Effector memory CD8-positive, alpha-beta T cell (primary cell): ENCODE data around the gene COBL.

Experiments used
- ATAC-seq: fragments of 150-1000 bp; cut with Tn5 transposase; replicated peaks from 2 replicates; pipeline ENCODE4 v1.10.0; 2021; ENCODE audit warnings: mild to moderate bottlenecking, moderate library complexity
- DNase-seq, 3 experiments: peaks; one replicate each; pipeline ENCODE4 v3.0.0; 2021
- H3K27ac Mint-ChIP-seq, 2 donors: one replicate each; pipeline ENCODE4 v1.8.0; 2022; ENCODE audit warnings: mild to moderate bottlenecking in 2 of 2, mixed read lengths in 2 of 2, moderate library complexity in 2 of 2
- H3K27me3 Mint-ChIP-seq, 2 donors: one replicate each; pipeline ENCODE4 v1.8.0; 2022; ENCODE audit warnings: mixed read lengths in 2 of 2
- H3K36me3 Mint-ChIP-seq: one replicate; pipeline ENCODE4 v1.8.0; 2022; ENCODE audit warnings: mild to moderate bottlenecking, moderate library complexity, mixed read lengths; ENCODE audit not compliant: insufficient read depth
- H3K4me1 Mint-ChIP-seq, 2 donors: one replicate each; pipeline ENCODE4 v1.8.0; 2022; ENCODE audit warnings: low read depth in 2 of 2, mixed read lengths in 2 of 2
- H3K4me3 Mint-ChIP-seq, 2 donors: one replicate each; pipeline ENCODE4 v1.8.0; 2022; ENCODE audit warnings: mild to moderate bottlenecking in 2 of 2, mixed read lengths in 2 of 2, moderate library complexity in 2 of 2
- H3K9me3 Mint-ChIP-seq, 2 donors: one replicate each; pipeline ENCODE4 v1.8.0; 2022; ENCODE audit warnings: mixed read lengths in 2 of 2

Gene COBL

DNA sequence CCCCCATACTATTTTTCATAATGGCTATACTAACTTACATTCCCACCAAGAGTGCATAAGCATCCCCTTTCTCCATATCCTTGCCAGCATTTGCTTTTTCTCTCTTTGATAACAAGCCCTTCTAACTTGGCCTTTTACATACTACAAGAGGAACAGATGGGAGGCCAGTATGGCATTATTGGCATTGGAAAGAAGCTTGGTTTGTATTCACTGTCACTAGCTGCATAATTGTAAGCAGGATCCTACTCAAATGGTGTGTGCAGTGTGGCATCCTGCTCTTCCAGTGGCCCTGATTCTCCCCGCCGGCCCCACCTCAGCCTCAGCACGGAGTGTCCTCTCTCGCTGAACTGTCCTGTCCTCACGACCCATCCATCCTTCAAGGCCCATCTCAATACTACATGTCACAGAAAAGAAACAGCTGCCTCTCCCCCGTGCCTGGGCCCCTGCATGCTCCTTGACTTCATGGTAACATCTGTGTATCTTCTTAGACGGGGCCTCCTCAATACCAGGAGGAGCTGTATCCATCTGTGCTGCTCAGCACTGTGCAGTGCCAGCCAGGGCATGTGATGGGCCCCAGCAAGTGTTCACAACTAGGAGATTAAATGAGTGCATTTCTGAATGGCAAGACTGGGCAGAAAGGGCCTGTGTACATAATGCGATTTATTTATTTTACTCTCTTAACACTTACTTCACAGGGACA, 205.2 kb downstream of the COBL start:
- Mint-ChIP-seq H3K27ac (no peak overlapping the region), H3K36me3 (no peaks in the 10 kb centered on the region), H3K4me3 (no peak overlapping the region), H3K27me3 (peaks cover 6 to 14% of the 10 kb centered on the region in 2 donors), H3K9me3 (peaks cover 0 to 2% of the 10 kb centered on the region in 2 donors), H3K4me1 (no peaks in the 10 kb centered on the region)
- ATAC-seq = no peak
- no peak for DNase-seq

DNA sequence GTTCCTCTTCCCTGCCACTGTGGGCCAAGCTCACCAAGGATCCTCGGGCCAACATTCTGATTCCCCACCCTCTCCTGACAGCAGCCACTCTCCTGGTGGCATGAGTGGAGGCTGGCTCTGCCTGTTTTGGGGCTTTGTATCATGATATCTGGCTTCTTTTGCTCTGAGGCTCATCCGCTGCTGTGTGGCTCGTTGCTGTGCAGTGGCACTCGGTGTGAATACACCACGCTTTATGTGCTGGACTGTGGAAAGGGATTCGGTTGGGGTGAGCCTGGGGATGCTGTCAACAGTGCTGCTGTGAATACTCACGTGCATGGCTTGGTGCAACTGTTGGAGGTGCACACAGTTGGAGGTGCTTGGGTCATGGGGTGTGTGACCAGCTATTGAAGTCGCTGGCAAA, 208.5 kb downstream of the COBL start:
- Mint-ChIP-seq H3K36me3 (no peaks in the 10 kb centered on the region), H3K9me3 (peaks cover 0 to 2% of the 10 kb centered on the region in 2 donors), H3K4me3 (no peak overlapping the region), H3K27me3 (peaks cover 6 to 14% of the 10 kb centered on the region in 2 donors), H3K27ac (no peak overlapping the region), H3K4me1 (no peaks in the 10 kb centered on the region)
- DNase-seq (no peak), ATAC-seq (no peak)

GRCh38 chr7:51104278-51104677, 212.3 kb downstream of the COBL start:
- H3K9me3 Mint-ChIP-seq = no peaks in the 10 kb centered on the region
- H3K27me3 Mint-ChIP-seq = peaks cover 0 to 8% of the 10 kb centered on the region in 2 donors

GRCh38 chr7:51103718-51104117, 212.9 kb downstream of the COBL start:
- Mint-ChIP-seq H3K27ac (no peak overlapping the region), H3K36me3 (no peaks in the 10 kb centered on the region), H3K9me3 (no peaks in the 10 kb centered on the region), H3K4me1 (no peaks in the 10 kb centered on the region), H3K4me3 (no peak overlapping the region), H3K27me3 (peaks cover 0 to 3% of the 10 kb centered on the region in 2 donors)
- DNase-seq (no peak), ATAC-seq (no peak)

More at GRCh38 chr7:51104278-51104677, 212.3 kb downstream of the COBL start:
- ATAC-seq (no peak), DNase-seq (no peak)
- H3K4me3 Mint-ChIP-seq = no peak overlapping the region
- H3K4me1 Mint-ChIP-seq = no peaks in the 10 kb centered on the region
- no peak overlapping the region for H3K27ac Mint-ChIP-seq
- no peaks in the 10 kb centered on the region for H3K36me3 Mint-ChIP-seq

DNA sequence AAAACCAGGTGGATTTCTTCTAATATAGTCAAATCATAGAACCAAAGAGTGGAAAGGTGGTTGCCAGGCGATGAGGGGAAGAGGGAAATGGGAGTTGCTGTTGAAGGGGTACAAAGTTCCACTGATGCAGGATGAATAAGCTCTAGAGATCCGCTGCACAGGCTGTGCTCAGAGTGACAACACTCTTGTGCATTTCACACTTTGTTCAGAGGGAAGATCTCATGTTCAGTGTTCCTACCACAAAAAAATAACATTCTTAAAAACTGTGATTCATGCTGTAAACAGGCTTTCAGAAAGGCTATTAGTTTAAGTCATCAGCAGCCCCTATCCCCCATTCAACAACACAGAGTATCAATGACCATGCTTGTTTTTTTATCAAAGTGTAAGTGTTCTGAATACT, 213.8 kb downstream of the COBL start:
- Mint-ChIP-seq H3K9me3 (peaks cover 0 to 1% of the 10 kb centered on the region in 2 donors), H3K4me3 (no peak overlapping the region), H3K4me1 (no peaks in the 10 kb centered on the region), H3K36me3 (no peaks in the 10 kb centered on the region), H3K27me3 (no peaks in the 10 kb centered on the region), H3K27ac (no peak overlapping the region)
- no peak for DNase-seq
- ATAC-seq = no peak

GRCh38 chr7:51101111-51101757, 215.4 kb downstream of the COBL start:
- DNase-seq (no peak), ATAC-seq (no peak)
- H3K4me3 Mint-ChIP-seq = no peak overlapping the region
- H3K27ac Mint-ChIP-seq = no peak overlapping the region
- no peaks in the 10 kb centered on the region for H3K4me1 Mint-ChIP-seq
- no peaks in the 10 kb centered on the region for H3K36me3 Mint-ChIP-seq
- peaks cover 0 to 1% of the 10 kb centered on the region in 2 donors for H3K9me3 Mint-ChIP-seq
- H3K27me3 Mint-ChIP-seq = no peaks in the 10 kb centered on the region

DNA sequence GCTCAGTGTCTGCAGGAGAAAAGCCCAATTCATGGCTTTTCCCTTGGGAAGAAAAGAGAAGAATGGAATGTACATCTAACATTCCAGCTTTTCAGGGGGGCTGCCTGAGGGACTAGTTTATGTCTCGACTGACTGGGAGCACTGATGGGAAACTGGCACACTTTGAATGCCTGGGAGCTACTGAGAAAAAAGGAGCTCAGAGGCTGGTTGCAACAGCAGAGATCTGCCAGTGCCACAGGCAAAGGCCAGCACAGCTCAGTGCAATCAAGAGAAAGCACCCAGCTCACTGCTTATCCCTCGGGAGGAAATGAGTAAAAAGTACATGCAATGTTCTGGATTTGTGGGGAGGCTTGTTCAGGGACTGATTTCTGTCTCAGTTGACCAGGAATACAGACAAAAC, 226.2 kb downstream of the COBL start:
- Mint-ChIP-seq H3K27me3 (peaks cover 0 to 22% of the 10 kb centered on the region in 2 donors), H3K36me3 (no peaks in the 10 kb centered on the region), H3K9me3 (peaks cover 4 to 10% of the 10 kb centered on the region in 2 donors), H3K27ac (no peak overlapping the region), H3K4me1 (no peaks in the 10 kb centered on the region), H3K4me3 (no peak overlapping the region)
- DNase-seq = no peak
- no peak for ATAC-seq

DNA sequence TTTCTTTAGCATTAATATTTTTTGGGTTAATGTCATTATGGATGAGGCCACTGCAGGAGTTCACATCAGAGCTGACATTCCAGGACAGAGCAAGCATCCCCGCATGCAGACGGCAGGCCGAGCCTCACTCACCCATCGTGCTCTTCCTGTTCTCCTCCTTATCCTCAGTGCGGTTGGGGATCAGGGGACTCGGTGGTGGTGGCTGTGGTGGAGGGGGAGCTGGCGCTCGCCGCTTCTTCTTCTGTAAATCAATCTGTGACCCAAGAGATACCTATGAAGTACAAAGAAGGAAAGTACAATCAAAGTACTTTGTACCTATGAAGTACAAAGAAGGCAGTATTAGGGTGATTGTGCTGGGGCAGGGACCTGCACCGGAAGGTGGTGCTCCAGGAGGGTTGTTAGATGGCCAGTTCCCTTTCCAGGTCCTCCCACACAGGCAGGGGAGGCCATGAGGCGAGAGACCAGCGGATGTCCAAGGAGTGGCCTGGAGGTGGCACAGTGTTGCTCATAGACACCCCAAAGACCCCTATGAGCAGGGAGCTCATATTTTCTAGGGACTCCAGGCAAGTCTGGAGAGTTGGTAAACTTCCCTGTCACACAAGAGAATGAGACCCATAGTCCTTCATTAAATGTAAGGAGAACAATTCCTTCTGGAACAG, 231.4 kb downstream of the COBL start:
- Mint-ChIP-seq H3K36me3 (no peaks in the 10 kb centered on the region), H3K27ac (no peak overlapping the region), H3K9me3 (no peaks in the 10 kb centered on the region), H3K27me3 (peaks cover 0 to 4% of the 10 kb centered on the region in 2 donors), H3K4me1 (no peaks in the 10 kb centered on the region), H3K4me3 (no peak overlapping the region)
- no peak for ATAC-seq
- DNase-seq = no peak

GRCh38 chr7:51084121-51084520, 232.5 kb downstream of the COBL start:
- peaks cover 0 to 4% of the 10 kb centered on the region in 2 donors for H3K27me3 Mint-ChIP-seq
- H3K9me3 Mint-ChIP-seq = no peaks in the 10 kb centered on the region
- no peaks in the 10 kb centered on the region for H3K36me3 Mint-ChIP-seq
- H3K4me1 Mint-ChIP-seq = no peaks in the 10 kb centered on the region
- H3K27ac Mint-ChIP-seq = no peak overlapping the region
- no peak for DNase-seq
- no peak for ATAC-seq
- no peak overlapping the region for H3K4me3 Mint-ChIP-seq

- Mint-ChIP-seq H3K27ac (no peak overlapping the region), H3K4me3 (no peak overlapping the region), H3K27me3 (peaks cover 3 to 4% of the 10 kb centered on the region in 2 donors), H3K36me3 (no peaks in the 10 kb centered on the region), H3K9me3 (no peaks in the 10 kb centered on the region), H3K4me1 (no peaks in the 10 kb centered on the region)
- DNase-seq (no peak), ATAC-seq (no peak)
These were observed 233.6 kb downstream of the COBL start for GRCh38 chr7:51082940-51083533.

- peaks cover 4 to 10% of the 10 kb centered on the region in 2 donors for H3K27me3 Mint-ChIP-seq
- ATAC-seq (no peak), DNase-seq (no peak)
- H3K36me3 Mint-ChIP-seq = no peaks in the 10 kb centered on the region
- H3K9me3 Mint-ChIP-seq = no peaks in the 10 kb centered on the region
- no peak overlapping the region for H3K4me3 Mint-ChIP-seq
- no peak overlapping the region for H3K27ac Mint-ChIP-seq
- H3K4me1 Mint-ChIP-seq = no peaks in the 10 kb centered on the region
These were observed 234.3 kb downstream of the COBL start for GRCh38 chr7:51082096-51082840.

DNA sequence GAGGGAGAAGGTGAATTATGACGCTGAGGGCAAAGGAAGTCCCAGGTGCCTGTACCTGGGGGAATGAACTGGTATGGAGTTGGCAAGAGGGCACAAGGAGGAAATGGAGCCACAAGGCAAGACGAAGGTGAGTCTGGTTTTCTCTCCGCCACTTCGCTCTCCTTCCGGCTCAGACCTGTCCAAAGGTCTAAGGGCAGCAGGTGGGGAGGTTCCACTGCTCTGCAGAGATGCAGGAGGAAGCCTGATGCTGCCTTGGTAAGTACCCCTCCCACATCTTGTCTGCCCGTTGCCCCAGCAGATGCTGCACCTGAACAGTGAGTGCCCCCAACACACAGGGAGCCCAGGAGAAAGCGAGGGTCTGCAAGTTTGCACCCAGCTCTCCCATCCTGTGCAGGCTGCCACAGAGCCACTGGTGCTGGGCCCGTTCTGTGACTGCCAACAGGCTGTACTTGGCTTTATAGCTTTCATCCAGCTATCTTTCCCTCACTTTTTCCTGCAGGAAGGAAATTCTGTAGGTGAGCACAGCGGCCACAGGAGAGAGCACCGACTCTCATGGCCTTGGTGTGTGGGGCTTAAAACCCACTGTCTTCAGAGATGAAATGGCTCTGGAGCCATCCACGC, 235.2 kb downstream of the COBL start:
- Mint-ChIP-seq H3K9me3 (no peaks in the 10 kb centered on the region), H3K4me3 (no peak overlapping the region), H3K4me1 (no peaks in the 10 kb centered on the region), H3K27me3 (peaks cover 4 to 10% of the 10 kb centered on the region in 2 donors), H3K27ac (no peak overlapping the region), H3K36me3 (no peaks in the 10 kb centered on the region)
- no peak for DNase-seq
- ATAC-seq = no peak
